Measurements from ENCODE around the gene UBE2G1. TPM values are rescaled to one million over a fixed set of nuclear protein-coding genes. Genes with fewer than 3 reads are reported as not detected.

Gene UBE2G1
- polyA plus RNA-seq, 2 of the 4 experiments (the other 2 are of a cell fraction) = 86.2 to 117 TPM

GRCh38 chr17:4329838-4330237 is 36.6 kb downstream of the UBE2G1 start:
- no peak overlapping the region for H3K4me3 ChIP-seq
- peak overlapping the region; percentile 65 for H3K4me2 ChIP-seq
- ChIA-PET CTCF (interaction anchor here (0.6 to 1.7 kb wide), 6 partner anchors 11 to 115 kb away, joined by 3 to 4 read pairs (median 4); no protein-coding TSS in a partner anchor), POLR2A (interaction anchor here (0.5 kb wide), 1 partner anchor 65 kb away, joined by 4 read pairs; no protein-coding TSS in a partner anchor)
- H3K9me3 ChIP-seq = peaks cover 15% of the 10 kb centered on the region; the same call in 1 of the 3 replicates
- peak overlapping the region; percentile 46 to 72; a peak in 5 of 6 replicates for H3K27ac ChIP-seq
- FAIRE-seq = peak; percentile 89
- 7% methylated on average over 7 of the region's 7 CpGs for WGBS (ENCODE audit: missing lambda C conversion rate)
- H3K4me1 ChIP-seq = peaks cover 82% of the 10 kb centered on the region
- TF ChIP-seq EP300 (IDR thresholded peaks at IDR 0.05) = peak in 1 of 2 experiments; percentile 44; a peak in 1 of 5 replicates
- TF ChIP-seq FOSL2 (IDR thresholded peaks at IDR 0.05) = peak; percentile 88
- peak; percentile 98 for TF ChIP-seq FOSL2 (CRISPR knock-in tag; IDR thresholded peaks at IDR 0.05)
- TF ChIP-seq, protein P1, sequence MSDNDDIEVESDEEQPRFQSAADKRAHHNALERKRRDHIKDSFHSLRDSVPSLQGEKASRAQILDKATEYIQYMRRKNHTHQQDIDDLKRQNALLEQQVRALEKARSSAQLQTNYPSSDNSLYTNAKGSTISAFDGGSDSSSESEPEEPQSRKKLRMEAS (IDR thresholded peaks at IDR 0.05) = peak; percentile 38
- TF ChIP-seq JUNB (IDR thresholded peaks at IDR 0.05) = peak; percentile 84
- no peak for TF ChIP-seq POLR2A (IDR thresholded peaks at IDR 0.05; ENCODE audit: low read length)
- no peak for TF ChIP-seq HOXA7 (CRISPR knock-in tag; IDR thresholded peaks at IDR 0.05)
- peak in 1 of 2 experiments; percentile 41; a peak in 1 of 4 replicates for TF ChIP-seq CEBPB (IDR thresholded peaks at IDR 0.05)
- DNase-seq (ENCODE audit: low read depth in 1 of 2, low spot score in 1 of 2) = peak; percentile 88 to 90
- peak; percentile 78 to 82 for ATAC-seq

DNA sequence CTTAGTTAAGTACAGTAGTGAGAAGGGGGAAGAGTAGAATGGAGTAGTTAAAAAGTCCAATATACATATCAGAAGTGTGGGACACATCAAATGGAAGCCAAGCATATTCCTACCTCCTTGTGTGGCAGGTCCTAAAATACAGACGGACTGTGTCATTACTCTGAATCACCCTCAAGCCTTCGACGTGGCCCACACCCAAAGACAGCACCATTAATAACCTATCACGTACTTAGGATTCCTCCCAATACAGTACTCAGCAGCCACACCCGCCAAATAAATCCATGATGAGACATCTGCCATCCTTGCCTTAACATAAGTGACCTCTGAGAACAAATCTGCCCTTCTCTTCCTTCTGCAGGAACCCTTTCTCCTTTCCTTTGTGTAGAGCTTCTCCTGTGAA is 38.9 kb downstream of the UBE2G1 start:
- peak; percentile 88 to 91 for ATAC-seq
- H3K9me3 ChIP-seq = peaks cover 15% of the 10 kb centered on the region; the same call in 1 of the 3 replicates
- CTCF ChIA-PET = interaction anchor here (1.2 kb wide), 1 partner anchor 112 kb away, joined by 4 read pairs; no protein-coding TSS in a partner anchor
- TF ChIP-seq CHD2 (IDR thresholded peaks at IDR 0.05; ENCODE audit: low read length, partially characterized antibody) (no peak), JUN (IDR thresholded peaks at IDR 0.05) (0 out of 5 replicates have a peak, but pooled peaks of 1 of the 2 experiments have one; percentile 39), HOXB13 (CRISPR knock-in tag; IDR thresholded peaks at IDR 0.05; ENCODE audit: low read depth) (no peak), NR3C1 (IDR thresholded peaks at IDR 0.05) (no peak), FOSL2 (IDR thresholded peaks at IDR 0.05) (peak; percentile 39; the same call in 1 of the 2 replicates), FOSL2 (CRISPR knock-in tag; IDR thresholded peaks at IDR 0.05) (peak; percentile 72), CBX2 (IDR thresholded peaks at IDR 0.05; ENCODE audit: borderline replicate concordance, low read depth) (no peak), EHF (CRISPR knock-in tag; IDR thresholded peaks at IDR 0.05) (no peak), EP300 (IDR thresholded peaks at IDR 0.05) (peak in 1 of 2 experiments; percentile 22; a peak in 1 of 5 replicates), PHF8 (IDR thresholded peaks at IDR 0.05; ENCODE audit: borderline replicate concordance, low read depth) (no peak), PBX3 (IDR thresholded peaks at IDR 0.05) (no peak), ELK1 (IDR thresholded peaks at IDR 0.05; ENCODE audit: low read depth, low read length) (no peak), CTCF (IDR thresholded peaks at IDR 0.05) (no peak), CBX8 (IDR thresholded peaks at IDR 0.05) (no peak), ZNF302 (CRISPR knock-in tag; IDR thresholded peaks at IDR 0.05) (no peak), MYC (IDR thresholded peaks at IDR 0.05; ENCODE audit: borderline replicate concordance, low read length) (no peak), HOXB5 (CRISPR knock-in tag; IDR thresholded peaks at IDR 0.05) (no peak), RAD21 (conservative IDR thresholded peaks at IDR 0.05 in 1 of 2, IDR thresholded peaks at IDR 0.05 in 1 of 2) (no peak), RARB (CRISPR knock-in tag; IDR thresholded peaks at IDR 0.05) (no peak), KDM1A (IDR thresholded peaks at IDR 0.05; ENCODE audit: low read depth) (no peak), JUNB (IDR thresholded peaks at IDR 0.05) (peak; percentile 44; the same call in 1 of the 2 replicates), POLR2AphosphoS2 (conservative IDR thresholded peaks at IDR 0.05; ENCODE audit: low read length) (no peak), HEYL (CRISPR knock-in tag; IDR thresholded peaks at IDR 0.05) (no peak), FOXS1 (CRISPR knock-in tag; IDR thresholded peaks at IDR 0.05) (no peak)
- TF ChIP-seq, protein P1 (IDR thresholded peaks at IDR 0.05) = peak; percentile 53; the same call in 1 of the 2 replicates
- TF ChIP-seq, protein P2, sequence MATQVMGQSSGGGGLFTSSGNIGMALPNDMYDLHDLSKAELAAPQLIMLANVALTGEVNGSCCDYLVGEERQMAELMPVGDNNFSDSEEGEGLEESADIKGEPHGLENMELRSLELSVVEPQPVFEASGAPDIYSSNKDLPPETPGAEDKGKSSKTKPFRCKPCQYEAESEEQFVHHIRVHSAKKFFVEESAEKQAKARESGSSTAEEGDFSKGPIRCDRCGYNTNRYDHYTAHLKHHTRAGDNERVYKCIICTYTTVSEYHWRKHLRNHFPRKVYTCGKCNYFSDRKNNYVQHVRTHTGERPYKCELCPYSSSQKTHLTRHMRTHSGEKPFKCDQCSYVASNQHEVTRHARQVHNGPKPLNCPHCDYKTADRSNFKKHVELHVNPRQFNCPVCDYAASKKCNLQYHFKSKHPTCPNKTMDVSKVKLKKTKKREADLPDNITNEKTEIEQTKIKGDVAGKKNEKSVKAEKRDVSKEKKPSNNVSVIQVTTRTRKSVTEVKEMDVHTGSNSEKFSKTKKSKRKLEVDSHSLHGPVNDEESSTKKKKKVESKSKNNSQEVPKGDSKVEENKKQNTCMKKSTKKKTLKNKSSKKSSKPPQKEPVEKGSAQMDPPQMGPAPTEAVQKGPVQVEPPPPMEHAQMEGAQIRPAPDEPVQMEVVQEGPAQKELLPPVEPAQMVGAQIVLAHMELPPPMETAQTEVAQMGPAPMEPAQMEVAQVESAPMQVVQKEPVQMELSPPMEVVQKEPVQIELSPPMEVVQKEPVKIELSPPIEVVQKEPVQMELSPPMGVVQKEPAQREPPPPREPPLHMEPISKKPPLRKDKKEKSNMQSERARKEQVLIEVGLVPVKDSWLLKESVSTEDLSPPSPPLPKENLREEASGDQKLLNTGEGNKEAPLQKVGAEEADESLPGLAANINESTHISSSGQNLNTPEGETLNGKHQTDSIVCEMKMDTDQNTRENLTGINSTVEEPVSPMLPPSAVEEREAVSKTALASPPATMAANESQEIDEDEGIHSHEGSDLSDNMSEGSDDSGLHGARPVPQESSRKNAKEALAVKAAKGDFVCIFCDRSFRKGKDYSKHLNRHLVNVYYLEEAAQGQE (IDR thresholded peaks at IDR 0.05) = no peak

More for the DNA sequence above, 38.9 kb downstream of the UBE2G1 start:
- 7% methylated on average over 5 of the region's 5 CpGs for WGBS (ENCODE audit: missing lambda C conversion rate)
- POLR2A ChIA-PET = interaction anchor here (1.3 kb wide), 1 partner anchor 38 kb away, joined by 3 read pairs; the partner anchor contains the start of gene UBE2G1
- H3K4me1 ChIP-seq = peaks cover 63% of the 10 kb centered on the region
- DNase-seq (ENCODE audit: low read depth in 1 of 2, low spot score in 1 of 2) = peak; percentile 73 to 86
- H3K4me2 ChIP-seq = peak overlapping the region; percentile 55
- H3K4me3 ChIP-seq = no peak overlapping the region
- H3K27ac ChIP-seq = peak overlapping the region; percentile 52 to 76
- FAIRE-seq = peak; percentile 63
